Measurements from ENCODE around the gene EPHA4.

- TF ChIP-seq CTCF (IDR thresholded peaks at IDR 0.05) (no peak), EP300 (IDR thresholded peaks at IDR 0.05) (no peak)
Measured at GRCh38 chr2:221435171-221435570, 136.9 kb downstream of the EPHA4 start.

All from ovary (tissue), 3 donors.